NT2/D1 (cell line): ENCODE results near the gene TMPRSS4.

ENCODE experiments used
- SUZ12 ChIP-seq: IDR thresholded peaks from 2 replicates; pipeline ENCODE4 v1.6.1; 2011; ENCODE audit not compliant: insufficient read length, insufficient read depth; ENCODE audit errors: extremely low read depth
- YY1 ChIP-seq: IDR thresholded peaks from 2 replicates; pipeline ENCODE4 v1.6.1; 2011; ENCODE audit not compliant: insufficient read length, insufficient read depth

- TF ChIP-seq YY1, result no peak
- TF ChIP-seq SUZ12, result no peak
These were observed 75.9 kb downstream of the TMPRSS4 start, which contains the start of gene SCN4B for GRCh38 chr11:118152552-118153471.
